Measurements from ENCODE around the gene BEST2. TPM values are rescaled to one million over a fixed set of nuclear protein-coding genes. Genes with fewer than 3 reads are reported as not detected.

The BEST2 gene
- polyA plus RNA-seq, 1 donor = not detected

DNA sequence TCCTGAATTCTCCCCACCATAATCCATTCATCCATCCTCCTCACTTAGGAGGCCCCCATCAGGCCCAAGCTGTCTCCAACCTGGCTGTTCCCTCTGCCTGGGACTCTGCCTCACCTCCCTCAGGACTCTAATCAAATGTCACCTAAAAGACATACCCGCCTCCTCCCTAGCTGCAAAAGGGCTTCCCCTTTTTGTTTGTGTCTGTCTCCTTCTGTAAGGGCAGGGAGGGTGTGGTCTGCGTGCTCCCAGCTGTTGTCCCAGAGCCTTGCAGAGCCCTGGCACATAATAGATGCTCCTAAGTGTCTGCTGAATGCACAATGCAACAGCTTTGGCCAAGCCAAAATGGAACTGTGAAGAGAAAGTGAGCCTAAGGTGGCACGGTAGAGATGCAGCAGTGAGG is 21.5 kb upstream of the BEST2 start:
- DNase-seq (ENCODE audit: low read depth) = no peak

GRCh38 chr19:12731337-12731736 is 20.3 kb upstream of the BEST2 start:
- DNase-seq (ENCODE audit: low read depth) = no peak

- no peak for DNase-seq (ENCODE audit: low read depth)
Measured at GRCh38 chr19:12733369-12734214, 18.0 kb upstream of the BEST2 start.

- DNase-seq (ENCODE audit: low read depth) = peak; percentile 95
Measured at GRCh38 chr19:12736995-12737834, 14.4 kb upstream of the BEST2 start, which contains the start of gene GET3. GET3 (plus strand) TSS chr19:12737497; CDS start chr19:12737506, 9 bp downstream.

GRCh38 chr19:12737835-12738351 is 13.7 kb upstream of the BEST2 start:
- no peak for DNase-seq (ENCODE audit: low read depth)

DNA sequence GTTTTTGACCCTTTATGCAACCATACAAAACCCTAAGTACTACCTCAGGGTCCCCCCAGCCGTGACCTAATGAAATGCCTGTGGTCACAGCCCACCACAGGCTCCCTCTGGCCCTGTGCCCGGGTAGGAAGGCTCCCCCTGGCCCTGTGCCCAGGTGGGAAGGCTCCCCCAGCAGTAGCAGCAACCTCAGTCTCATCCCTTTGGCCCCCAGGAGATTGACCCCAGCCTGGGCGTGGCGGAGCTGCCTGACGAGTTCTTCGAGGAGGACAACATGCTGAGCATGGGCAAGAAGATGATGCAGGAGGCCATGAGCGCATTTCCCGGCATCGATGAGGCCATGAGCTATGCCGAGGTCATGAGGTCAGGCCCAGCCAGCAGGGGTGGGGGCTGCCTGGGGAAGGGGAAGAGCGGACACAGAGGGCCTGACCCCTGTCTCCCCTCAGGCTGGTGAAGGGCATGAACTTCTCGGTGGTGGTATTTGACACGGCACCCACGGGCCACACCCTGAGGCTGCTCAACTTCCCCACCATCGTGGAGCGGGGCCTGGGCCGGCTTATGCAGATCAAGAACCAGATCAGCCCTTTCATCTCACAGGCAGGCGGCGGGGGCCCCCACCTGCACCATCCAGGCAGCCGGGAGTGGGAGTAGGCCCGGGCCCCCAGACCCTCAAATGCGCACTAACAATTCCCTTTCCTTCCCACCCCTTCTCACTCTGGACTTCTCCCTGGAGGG is 6.3 kb upstream of the BEST2 start:
- no peak for DNase-seq (ENCODE audit: low read depth)

DNA sequence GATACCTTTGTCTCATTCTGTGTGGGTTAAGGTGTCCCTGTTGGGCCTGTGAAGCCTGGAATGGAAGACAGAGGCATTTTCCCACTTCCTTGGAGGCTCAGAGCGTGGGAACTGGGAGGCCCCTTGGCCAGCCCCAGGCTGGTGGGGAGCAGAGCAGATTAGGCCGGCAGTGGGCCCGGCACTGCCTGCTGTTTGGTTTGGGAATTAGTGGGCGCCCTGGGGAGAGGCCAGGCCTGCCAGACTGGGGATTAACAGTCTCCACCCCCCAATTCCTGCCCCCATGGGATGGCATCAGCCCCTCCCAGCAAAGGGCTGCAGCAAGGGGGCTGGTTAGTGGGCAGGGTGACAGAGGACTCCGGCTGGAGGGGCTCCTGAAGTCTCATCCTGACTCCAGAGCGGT is 3.1 kb upstream of the BEST2 start:
- DNase-seq (ENCODE audit: low read depth) = no peak

- DNase-seq (ENCODE audit: low read depth) = no peak
Measured at GRCh38 chr19:12749938-12750521, 1.6 kb upstream of the BEST2 start.

DNA sequence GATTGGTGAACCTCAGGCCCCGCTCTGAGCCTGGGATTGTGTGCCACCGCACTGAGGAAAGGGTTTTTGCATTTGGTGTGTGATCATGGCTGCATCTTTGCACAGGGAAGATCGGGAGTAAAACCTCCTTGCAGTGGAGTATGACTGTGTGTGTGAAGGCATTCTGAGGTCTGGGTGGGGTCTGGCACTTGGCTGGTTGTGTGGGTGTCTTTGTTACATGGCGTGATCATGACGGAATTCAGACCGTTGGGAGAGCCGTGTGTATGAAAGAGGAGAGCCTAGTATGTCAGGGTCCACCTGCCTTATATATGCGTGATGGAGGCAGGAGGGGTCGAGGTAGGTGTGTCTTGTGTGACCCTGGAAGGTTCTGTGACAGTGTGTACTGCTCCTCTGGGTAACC is 740 bp upstream of the BEST2 start:
- no peak for DNase-seq (ENCODE audit: low read depth)

- no peak for DNase-seq (ENCODE audit: low read depth)
Measured at GRCh38 chr19:12752056-12752781, 628 bp downstream of the BEST2 start.

DNA sequence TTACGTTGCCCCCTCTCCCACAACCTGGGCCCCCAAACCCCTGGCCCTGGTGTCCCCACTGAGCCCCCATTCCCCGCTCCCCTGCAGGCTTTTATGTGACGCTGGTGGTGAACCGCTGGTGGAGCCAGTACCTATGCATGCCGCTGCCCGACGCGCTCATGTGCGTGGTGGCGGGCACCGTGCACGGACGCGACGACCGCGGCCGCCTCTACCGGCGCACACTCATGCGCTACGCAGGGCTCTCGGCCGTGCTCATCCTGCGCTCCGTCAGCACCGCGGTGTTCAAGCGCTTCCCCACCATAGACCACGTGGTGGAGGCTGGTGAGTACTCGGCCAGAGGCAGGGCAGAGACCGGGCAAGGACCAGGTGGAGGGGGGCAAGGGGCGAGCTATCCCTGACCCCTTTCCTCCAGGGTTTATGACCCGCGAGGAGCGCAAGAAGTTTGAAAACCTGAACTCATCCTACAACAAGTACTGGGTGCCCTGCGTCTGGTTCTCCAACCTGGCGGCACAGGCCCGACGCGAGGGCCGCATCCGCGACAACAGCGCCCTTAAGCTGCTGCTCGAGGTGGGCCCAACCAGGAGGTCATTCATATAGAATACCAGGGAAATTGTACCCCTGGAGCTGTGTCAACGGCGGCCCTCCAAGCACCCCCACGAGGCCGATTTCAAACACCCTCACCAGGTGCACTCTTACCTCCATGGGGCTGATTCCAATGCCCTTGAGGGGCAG is 3.0 kb downstream of the BEST2 start:
- no peak for DNase-seq (ENCODE audit: low read depth)

- DNase-seq (ENCODE audit: low read depth) = no peak
Measured at GRCh38 chr19:12756150-12756883, 4.7 kb downstream of the BEST2 start.

- DNase-seq (ENCODE audit: low read depth) = no peak
Measured at GRCh38 chr19:12757544-12758274, 6.1 kb downstream of the BEST2 start.

- DNase-seq (ENCODE audit: low read depth) = no peak
Measured at GRCh38 chr19:12759686-12760085, 8.1 kb downstream of the BEST2 start.

GRCh38 chr19:12763100-12763499 is 11.5 kb downstream of the BEST2 start:
- no peak for DNase-seq (ENCODE audit: low read depth)

DNA sequence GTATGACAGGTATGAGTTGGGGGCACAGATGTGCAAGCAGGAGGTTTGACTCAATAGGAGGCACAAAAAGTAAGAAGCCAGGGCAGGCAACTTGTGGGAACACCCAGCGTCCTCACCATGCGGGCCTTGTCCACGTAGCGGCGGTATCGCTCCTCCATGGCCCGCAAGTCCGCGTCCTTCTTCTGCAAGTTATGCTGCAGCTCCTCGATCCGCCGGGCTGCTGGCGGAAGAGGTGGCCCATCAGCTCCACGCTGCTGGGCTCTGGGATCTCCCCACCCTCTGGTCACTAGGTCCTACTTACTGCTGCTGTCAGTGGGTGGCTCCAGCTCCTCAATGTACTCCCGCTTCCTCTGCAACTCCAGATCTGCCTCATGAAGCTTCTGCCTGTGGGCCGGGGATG is 13.1 kb downstream of the BEST2 start:
- no peak for DNase-seq (ENCODE audit: low read depth)

GRCh38 chr19:12766051-12766521 is 14.5 kb downstream of the BEST2 start:
- no peak for DNase-seq (ENCODE audit: low read depth)

DNA sequence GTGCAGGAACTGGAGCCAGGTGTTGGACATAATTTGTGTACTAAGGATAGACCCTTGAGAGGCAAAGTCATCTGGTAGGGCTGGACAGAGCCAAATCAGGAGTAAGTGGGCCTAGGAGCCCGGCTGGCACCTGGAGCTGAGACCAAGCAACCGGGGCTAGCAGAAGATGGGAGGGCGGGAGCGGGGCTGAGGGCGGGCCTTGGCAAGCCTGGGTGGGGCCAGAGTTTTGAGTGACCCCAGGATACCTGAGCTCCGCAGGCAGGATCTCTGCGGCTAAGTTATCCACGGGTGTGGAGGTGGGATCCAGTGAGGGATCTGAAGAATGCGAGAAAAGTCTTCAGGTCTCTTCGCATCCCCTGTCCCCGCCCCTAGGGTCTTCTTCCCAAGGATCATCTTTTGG is 15.6 kb downstream of the BEST2 start:
- DNase-seq (ENCODE audit: low read depth) = no peak

DNA sequence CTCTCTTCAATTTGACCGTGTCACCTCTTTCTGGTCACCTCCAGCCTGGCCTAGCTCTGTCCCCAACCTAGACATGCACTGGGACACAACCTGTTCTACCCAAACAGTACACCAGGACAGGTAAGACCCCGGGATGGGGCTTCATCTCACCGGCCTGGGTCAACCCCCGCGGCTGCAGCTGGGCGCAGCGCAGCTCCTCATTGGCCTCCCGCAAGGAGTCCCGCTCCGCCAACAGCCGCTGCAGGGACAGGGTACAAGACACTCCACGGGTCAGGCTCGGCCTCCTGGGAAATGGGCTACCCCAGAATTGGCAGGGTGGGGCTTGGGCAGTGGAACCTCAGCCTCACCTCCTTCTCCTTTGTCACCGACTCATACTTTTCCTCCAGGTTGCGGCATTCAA is 16.1 kb downstream of the BEST2 start:
- no peak for DNase-seq (ENCODE audit: low read depth)

Measured in forelimb muscle (tissue), 1 donor.